ENCODE results near the gene CLEC16A.
"Not testable (repeated sequence)": the region's sequence is repeated elsewhere in the genome, so short reads cannot be mapped to it uniquely, and the experiment has no call there.

Gene CLEC16A

DNA sequence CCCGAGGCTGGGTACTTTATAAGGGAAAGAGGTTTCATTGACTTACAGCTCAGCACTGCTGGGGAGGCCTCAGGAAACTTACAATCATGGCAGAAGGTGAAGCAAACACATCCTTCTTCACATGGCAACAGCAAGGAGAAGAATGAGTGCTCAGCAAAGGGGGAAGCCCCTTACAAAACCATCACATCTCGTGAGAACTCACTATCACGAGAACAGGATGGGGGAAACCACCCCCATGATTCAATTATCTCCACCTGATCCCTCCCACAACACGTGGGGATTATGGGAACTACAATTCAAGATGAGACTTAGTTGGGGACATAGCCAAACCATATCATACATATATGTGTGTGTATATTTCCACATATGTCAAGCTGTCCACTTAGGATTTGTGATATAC is 22.2 kb downstream of the CLEC16A start:
- not testable (repeated sequence) for DNase-seq (ENCODE audit: low read depth)

DNA sequence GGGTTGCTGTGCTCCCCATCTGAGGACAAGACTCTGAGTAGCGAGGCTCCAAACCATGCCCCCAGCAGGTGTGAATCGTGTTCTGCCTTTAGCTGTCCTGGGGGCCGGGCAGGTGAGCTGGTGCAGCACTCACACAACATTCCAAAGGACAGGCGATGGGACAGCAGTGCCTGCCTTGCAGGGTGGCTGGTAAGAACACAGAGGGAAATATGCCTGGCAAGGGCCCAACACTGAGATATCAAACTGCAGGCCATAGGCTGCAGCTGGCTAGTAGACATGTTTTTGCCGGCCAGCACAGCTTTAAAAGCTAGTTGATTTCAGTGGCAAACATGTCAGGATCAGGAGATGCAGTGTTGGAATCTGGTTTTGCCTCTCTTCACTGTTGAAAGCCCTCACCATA is 23.6 kb downstream of the CLEC16A start:
- no peak for DNase-seq (ENCODE audit: low read depth)

DNA sequence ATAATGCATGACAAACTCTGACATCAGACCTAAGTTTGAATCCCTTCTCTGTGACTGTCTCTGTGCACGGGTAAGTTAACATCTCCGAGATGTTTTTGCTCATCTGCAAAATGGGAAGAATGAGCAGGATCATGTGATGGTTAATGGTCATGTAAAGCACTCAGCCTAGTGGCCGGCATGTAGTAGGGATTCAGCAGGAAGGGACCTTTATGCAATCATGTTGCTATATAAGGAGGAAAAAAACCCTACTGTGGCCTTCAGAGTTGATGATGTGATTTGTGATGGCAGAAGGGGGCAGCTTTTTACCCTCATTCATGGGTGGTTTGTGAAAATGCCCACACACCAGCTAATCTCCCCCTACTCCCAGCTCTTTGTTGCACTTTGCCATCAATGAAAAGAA is 24.1 kb downstream of the CLEC16A start:
- DNase-seq (ENCODE audit: low read depth), result no peak

DNA sequence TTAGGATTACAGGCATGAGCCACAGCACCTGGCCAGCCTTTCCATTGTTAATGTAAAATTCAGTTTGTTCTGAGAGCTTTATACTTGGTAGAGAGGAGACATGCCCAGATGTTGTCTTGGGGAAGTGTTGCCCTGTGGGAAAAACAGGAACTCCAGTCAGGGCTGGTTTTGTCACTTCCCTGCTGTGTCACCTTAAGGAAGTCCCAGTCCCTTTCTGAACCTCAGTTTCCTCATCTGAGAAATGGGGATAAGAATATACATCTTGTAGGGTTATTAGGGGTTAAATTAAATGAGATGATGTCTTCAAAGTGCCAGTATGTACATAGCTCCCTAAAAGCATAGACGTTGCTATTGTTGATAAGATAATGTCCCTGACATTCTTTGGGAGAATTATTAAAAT is 25.3 kb downstream of the CLEC16A start:
- DNase-seq (ENCODE audit: low read depth), result no peak

DNA sequence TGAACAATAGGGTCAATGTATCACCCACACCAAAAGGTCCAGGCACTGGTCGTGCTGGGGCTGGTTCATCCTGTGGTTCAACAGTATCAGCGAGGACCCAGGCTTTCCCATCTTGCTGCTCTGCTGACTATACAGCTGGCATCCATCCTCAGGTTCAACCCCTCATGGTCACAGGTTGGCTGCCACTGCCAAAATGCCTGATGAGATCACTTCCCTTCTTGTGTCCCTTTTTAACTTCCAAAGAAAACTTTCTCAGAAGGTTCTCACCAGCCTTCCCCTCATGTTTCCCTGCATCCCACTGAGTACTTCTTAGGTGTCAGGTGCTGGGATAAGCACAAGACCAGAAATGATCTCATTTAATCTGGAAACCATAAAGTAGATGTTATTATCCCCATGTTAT is 25.7 kb downstream of the CLEC16A start:
- no peak for DNase-seq (ENCODE audit: low read depth)

DNA sequence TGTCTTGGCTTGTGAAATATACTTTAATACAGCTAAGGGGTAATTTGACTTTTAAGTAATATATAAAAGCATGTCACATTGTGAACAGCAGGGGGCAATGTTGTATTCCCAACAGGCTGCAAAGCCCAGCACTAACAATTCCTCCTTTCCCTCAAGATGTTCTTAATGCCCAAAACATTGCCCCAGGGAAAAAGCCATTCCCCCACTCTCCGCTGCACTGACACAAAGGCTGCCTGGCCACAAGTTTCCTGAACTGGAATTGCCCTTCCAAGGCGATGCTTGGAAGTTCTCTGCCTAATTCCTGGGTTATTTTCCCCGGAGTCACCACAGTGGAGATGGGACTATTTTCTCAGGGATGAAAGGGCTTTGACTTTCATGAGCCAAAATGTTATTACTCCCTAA is 27.2 kb downstream of the CLEC16A start:
- no peak for DNase-seq (ENCODE audit: low read depth)

DNA sequence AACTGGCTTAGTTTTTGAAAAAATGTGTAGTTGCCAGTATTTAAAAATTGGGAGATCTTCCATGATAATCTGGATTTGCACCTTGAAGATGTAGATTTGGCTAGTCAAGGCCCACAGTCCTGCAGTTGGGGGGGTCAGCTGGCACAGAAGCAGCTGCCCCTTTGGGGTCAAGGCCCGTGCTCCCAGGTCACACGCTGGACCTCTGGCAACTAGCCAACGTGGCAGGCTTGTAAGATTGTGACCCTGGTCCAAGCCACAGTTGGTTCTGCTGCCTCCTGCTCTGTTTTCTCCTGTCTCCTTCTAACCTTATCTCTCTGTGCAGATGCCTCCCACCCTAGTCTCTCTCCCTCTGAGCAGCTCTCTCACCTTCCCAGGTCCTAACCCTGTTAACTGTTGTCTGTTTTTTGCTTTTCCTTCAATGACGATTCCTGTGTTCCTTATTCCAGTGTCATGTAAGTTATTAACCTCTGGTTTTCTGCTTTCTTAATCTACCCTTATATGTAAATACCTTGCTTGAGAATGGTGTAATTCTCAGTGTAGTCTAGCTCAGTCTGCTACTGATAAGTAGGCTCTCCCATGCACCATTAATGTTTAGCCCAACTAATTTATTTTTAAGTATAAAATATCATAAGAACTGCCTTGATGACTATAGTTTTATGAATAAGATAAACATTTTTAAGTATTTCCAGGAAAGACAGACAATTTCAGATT is 27.9 kb downstream of the CLEC16A start:
- no peak for DNase-seq (ENCODE audit: low read depth)

DNA sequence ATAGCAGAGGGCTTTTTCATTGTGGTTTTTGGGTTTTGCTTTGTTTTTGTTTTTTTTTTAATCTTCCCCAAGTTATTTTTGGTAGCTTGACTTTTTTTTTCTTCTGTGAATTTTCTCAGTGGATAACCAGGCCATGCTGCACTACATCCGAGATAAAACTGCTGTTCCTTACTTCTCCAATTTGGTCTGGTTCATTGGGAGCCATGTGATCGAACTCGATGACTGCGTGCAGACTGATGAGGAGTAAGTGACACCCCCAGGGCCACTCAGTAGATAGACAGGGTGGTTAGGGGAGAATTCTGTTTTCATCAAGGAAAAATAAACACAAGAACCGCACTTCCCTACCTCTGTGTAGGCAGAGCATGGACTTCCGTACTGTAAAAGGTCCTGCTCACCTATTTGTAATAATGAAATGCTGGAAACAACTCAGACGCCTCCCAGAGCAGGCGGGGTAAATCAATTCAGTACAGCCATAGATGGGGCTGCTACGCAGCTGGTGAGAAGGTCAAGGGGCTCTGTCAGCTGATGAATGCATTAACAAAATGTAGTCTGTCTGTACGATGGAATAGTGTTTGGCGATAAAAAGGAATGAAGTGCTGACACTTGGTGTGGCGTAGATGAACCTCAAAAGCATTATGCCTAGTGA is 28.6 kb downstream of the CLEC16A start:
- no peak for DNase-seq (ENCODE audit: low read depth)

DNA sequence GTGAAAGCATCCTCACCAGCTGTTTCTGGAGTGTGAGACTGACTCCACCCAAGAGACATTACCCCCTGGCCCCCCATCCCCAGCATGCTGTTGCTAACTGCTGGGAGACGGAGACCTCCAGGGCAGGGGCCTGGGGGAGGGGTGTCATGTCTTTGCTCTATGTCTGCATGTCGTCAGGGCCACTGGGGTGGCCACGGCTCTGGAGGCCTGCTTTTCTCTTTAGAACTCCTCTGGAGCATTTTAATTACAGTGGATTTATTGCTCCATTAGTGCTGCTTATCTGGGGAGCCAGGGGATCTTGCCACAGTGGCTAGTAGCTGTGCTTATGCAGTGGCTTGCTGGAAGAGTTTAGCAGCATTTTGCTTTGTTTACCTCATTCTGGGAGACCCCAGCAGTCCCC is 32.3 kb downstream of the CLEC16A start:
- no peak for DNase-seq (ENCODE audit: low read depth)

DNA sequence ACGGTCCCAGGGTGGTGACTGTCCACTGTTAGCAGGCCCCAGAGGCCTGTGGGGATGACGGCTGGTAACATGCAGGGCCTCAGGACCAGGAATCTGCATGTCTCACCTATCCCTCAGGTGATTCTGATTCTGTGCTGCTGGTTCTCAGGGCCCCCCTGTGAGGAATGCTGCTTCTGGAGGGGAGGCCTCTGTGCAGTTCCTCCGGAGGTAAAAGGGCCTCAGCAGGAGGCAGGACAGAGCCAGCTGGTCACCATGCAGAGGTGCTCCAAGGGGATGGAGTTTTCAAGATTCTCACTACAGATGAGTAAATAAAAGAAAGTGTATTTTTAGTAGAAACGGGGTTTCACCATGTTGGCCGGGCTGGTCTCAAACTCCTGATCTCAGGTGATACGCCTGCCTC is 33.8 kb downstream of the CLEC16A start:
- no peak for DNase-seq (ENCODE audit: low read depth)

DNA sequence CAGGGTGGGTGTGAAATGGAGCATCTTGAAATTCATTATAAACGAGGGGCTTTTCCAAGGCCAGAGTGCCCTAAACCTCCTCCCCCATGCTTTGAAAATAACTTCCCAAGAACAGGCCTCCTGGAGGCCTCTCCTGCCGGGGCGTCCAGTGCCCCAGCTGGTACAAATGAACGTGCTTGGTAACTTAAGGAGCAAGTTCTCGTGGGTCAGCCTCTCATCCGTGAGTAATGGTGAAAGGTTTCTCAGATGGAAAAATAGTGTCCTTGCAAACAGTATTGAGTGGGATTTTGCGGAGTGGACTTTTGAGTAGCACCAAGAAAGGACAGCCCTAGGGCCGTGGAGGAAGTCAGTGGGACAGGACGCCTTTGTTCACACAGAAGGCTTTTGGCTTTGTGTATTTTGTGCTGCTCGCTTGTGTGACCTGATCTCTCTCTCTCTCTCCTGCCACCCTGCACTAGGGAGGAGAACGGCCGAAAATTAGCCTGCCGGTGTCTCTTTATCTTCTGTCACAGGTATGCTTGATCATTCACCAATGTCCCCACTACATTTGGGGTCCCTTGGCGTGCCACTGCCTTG is 34.6 kb downstream of the CLEC16A start:
- DNase-seq (ENCODE audit: low read depth), result no peak

DNA sequence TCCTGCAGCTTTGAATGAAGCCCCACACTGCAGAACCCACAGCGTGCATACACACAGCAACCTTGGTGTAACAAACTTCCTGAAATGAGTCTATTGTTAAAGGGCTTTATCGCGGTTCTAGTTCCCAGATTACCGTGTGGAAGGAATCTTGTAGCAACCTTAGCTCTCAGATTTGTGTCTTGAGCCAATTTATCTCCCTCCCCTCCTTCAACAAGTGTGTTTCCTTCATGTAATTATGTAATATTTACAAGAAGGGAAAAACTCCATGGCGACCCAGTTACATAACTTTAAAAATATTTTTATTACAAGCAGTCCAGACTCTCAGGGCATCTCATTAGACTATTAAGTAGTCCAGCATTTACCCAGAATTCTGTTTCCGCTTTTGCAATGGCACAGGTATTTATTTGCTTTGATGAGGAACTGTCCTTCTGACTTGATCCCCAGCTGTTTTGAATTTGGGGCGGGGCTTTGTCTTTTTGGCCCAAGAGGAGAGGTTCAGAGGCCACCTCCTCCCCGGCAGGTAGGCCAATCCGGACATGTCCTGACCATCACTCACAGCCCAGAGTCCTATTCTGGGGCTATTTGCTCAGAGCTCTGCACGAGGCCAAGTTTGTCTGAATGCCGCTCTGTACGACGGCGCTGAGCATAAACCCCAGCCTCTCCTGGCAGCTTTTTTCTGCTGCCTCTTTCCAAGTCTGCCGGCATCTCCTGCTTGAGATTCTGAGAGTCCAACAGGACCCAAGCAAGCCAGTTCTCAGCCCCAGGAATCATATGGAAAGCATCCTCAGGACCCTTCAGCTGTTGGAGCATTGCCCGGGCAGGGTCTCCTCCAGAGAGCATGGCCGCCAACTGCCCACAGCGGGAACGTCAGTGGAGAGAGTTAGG is 35.6 kb downstream of the CLEC16A start:
- no peak for DNase-seq (ENCODE audit: low read depth)

DNA sequence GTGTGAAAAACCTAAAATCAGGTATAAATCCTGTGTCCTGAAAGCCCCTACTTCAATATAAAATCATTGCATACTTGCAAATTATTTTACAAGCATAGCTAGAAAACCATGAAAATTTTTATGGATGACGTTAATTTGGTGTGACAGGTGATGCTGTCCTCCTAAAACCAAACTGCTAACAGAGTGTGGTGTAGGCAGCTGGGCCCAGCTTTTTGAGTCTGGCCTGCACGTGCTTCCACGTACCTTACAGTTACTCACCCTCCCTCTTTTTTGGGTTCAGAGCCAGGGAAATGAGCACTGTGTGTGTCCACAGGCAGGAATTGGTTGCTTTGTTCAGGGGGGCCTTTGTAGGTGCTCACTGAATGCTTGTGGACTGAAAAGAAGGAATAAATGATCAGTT is 36.4 kb downstream of the CLEC16A start:
- no peak for DNase-seq (ENCODE audit: low read depth)

DNA sequence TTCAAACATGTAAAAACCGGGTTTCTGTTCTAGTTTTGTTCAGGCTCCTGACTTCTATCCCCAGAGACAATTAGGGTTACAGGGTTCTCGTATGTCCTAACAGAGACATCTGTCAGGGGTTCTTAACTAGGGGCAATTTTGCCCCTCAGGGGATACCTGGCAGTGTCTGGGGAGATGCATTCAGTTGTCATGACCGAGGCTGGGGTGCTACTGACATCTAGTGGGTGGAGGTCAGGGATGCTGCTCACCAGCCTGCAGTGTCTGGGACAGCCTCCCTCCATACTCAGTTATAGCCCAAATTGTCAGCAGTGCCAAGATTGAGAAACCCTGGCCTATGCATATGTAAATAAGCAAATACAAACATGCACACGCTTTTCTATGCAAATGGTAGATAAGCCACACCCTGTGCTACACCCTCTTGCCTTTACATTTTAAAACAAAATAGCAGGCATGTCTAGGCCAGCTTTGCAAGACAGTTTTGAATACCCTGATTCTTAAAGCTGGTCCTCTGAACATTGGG is 37.4 kb downstream of the CLEC16A start:
- no peak for DNase-seq (ENCODE audit: low read depth)

DNA sequence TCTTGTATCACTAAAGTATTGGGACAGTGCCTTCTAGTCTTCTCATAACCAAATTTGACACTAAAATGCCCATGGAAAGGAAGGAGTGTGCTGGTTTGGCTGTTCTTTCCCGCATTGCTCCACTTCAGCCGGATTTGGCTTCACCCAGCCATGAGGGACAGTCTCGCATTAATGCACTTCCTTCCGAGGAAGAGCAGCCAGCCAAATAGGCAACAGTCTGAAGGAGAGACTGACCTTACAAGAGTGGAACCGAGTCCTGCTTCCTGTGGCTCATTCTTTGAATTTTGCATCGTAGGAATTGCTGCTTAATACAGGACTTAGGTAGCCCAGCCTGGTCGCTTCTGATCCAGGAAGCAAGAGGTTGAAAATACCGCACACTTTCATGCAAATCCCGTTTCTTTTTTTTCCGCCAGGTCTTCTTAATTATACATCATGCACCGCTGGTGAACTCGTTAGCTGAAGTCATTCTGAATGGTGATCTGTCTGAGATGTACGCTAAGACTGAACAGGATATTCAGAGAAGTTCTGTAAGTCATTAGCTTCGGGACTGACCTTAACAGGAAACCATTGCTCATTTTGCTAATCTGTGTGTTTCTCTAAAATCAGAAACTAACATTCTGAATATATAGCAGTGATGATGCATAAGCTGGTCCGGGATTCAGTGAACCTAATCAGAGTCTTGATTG is 38.2 kb downstream of the CLEC16A start:
- DNase-seq (ENCODE audit: low read depth), result no peak

DNA sequence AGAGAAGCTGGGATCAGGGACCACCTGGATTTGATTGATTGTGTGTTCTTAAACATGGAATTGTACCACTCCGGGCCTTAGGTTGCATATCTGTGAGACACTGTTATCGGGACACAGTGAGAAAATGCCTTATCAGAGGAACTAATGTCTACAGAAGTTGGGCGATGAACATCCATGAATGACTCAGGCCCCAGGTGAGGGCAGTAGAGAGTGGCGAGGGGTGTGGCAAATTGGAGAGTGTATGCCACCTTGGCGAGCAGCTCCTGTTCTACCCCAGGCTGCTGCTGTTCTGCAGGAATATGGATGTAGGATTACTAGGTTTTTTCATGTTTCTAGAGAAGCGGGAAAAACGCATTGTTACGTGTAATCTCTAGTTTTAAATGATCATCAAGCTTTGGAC is 38.8 kb downstream of the CLEC16A start:
- no peak for DNase-seq (ENCODE audit: low read depth)

DNA sequence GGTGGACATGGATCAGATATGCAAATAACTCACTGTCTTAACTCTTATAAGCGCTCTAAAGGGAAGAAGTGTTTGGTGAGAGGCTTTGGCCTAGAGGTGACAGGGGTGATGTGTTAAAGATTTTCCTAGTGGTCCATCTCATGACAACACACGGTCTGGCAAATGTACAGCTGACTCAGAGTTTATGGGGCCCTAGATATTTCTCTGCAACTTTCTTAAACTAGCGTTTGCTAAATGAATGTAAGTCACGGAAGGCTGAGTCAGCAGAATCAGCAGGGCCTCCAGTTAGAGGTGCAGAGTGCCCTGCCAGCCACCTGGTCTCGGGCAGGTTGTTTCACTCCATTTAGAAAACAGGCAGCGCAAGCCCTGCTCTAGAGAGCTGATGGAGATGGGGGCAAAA is 40.1 kb downstream of the CLEC16A start:
- DNase-seq (ENCODE audit: low read depth), result no peak

DNA sequence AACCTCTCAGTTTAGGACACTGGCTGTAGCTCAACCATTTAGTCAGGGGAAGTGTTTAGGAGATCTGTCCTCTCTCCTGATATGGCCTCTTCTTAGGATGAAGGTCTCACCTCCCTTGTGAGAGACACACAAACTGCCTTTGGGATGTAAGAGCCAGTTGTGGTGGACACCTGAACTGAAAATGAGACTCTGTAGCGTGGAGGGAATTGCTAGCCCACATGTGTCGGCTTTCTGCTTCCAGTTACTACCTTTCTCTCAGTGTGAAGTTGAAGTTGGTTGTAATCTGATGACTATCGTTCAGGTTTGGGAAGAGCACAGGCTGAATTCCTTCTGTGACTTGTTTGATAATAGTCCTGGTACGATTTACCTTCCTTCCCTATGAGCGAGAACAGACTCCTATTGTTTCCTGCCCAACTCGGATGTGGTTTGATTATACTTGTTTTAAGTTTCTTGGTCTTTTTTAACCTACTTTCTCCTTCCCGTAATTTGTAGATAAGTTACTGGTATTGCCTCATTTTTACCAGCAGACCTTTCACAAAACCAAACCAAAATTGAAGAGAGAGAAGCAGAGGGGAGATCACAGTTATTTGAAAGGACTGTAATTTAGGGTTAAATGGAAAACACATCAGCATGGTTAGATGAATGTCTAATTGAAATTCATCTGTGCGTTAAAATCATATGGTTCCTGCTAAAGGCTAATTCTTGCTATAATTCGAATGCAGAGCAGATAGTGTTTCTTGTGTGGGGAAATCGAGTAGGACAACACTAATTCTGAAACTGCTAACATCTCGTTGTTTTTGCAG is 43.2 kb downstream of the CLEC16A start:
- DNase-seq (ENCODE audit: low read depth), result no peak

DNA sequence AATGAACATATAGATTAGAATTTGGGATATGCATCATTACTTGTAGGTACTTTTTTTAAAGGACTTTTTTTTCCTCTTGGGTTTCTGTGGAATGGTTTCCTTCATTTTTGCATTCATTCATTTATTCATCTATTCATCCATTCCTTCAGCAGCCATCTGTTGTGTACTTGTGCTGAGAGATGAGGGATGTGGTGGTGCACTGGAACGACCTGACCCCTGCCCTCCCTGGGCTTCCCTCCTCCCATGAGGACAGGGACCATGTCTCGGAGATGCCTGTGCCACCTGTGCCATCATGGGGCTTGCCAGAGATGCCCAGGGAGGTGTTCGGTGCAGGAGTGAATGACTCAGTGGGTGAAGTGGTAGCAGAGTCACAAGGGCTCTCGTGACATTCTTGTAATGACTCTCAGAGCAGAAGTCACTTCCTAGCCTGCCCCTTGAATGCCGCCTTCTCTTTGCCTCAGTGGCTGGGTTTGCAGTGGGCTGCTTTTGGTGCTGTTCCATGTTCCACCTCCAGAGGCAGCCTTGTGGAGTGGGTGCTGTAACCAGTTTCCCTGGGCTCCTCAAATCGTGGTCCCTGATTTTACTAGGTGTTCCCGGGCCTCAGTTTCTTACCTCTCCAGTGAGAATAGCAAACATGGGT is 43.9 kb downstream of the CLEC16A start:
- no peak for DNase-seq (ENCODE audit: low read depth)

DNA sequence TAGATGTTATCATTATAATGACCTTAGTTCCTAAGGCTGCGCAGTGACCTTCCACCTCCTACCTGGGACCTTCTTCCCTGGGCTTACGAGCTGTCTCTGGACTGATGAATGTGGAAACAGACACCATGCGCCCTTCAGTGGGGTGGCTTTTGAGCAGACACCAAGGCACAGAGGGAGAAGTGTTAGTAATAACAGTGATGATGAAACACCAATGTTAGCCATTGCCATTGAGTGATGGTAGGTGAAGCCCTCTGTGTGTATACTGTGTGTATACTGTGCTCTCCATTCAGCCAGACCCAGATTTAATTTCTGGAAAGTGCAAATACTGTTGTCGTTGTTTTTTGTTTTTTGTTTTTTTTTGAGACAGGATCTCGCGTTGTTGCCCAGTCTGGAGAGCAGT is 44.5 kb downstream of the CLEC16A start:
- no peak for DNase-seq (ENCODE audit: low read depth)

DNA sequence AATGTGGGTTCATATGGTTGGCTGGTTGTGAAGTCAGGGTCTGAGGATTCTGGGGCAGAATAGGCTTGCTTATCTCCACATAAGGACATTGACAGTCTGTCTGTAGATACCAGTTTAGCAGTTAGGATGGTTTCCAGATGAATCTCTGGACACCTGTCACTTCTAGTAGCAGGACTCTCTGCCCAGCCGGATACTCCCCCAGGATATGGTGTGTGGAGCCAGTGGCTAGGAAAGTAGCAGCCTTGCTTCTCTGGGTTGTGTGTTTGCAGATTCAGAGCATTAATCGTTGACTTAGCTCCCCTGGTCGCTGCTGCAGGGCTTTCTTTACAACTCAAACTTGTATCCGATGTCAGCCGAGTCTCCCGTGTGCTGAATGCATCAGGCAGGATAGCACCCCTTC is 45.2 kb downstream of the CLEC16A start:
- no peak for DNase-seq (ENCODE audit: low read depth)

Data from non-pigmented ciliary epithelial cell (primary cell).